Activated naive CD8-positive, alpha-beta T cell treated with anti-CD3 and anti-CD28 coated beads, Interleukin-2, amount 50 U/mL, for 16 hours (primary cell): ENCODE data around the gene EPC2.
"Not testable (repeated sequence)": the region's sequence is repeated elsewhere in the genome, so short reads cannot be mapped to it uniquely, and the experiment has no call there.

Experiments used
- DNase-seq: peaks from one replicate; pipeline ENCODE4 v3.0.0-alpha.2; 2020; ENCODE audit warnings: low read depth, low spot score

The EPC2 gene

DNA sequence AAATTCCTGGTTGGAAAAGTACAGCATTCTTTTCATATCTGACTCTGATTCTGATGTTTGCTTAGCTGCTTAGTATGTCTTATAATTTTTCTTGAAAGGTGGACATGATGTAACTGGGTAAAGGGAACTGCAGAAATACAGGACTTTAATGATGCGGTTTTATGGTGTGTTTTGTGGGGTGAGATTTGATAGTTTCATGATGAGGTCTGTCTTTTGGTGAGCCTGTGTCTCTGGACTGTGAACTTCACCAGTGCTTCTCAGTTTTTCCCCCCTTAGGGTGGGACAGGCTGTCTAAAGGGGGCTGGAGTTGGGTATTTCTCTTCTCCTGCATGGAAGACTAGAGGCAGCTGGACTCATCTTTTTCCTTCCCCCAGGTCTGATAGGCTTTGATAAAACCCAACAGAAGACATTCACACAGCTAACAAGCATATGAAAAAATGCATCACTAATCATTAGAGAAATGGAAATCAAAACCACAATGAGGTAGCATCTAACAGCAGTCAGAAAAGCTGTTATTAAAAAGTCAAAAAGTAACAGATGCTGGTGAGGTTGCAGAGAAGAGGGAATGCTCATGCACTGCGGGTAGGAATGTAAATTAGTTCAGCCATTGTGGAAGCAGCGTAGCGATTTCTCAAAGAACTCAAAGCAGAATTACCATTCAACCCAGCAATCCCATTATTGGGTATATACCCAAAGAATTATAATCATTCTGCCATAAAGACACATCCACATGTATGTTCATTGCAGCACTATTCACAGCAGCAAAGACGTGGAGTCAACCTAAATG lies 77.6 kb downstream of the EPC2 start:
- DNase-seq = no peak

DNA sequence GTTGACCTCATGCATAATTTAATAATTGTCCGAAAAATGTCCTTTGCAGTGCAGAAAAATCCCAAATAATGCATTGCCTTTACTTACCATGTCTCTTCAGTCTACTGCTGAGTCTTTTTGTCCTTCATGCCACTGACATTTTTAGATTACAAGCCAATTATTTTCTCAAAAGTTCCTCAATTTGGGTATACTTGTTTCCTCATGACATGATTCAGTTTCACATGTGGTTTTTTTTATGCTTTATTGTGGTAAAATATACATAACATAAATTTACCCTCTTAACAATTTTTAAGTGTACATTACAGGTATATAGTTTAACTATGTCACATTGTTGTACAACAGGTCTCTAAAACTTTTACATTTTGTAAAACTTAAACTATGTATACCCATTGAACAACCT lies 81.0 kb downstream of the EPC2 start:
- DNase-seq = no peak

DNA sequence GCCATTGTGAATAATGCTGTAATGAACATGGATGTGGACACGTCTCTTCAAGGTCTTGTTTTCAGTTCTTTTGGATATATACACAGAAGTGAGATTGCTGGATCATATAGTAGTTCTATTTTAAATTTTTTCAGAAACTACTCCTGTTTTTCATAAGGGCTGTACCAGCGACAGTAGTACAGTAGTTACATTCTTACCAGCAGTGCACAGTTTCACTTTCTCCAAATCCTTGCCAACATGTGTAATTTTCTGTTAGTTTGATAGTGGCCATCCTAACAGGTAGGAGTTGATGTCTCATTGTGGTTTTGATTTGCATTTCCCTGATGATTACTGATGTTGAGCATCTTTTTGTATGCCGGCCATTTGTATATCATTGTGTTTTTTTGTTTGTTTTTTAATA lies 81.7 kb downstream of the EPC2 start:
- no peak for DNase-seq

DNA sequence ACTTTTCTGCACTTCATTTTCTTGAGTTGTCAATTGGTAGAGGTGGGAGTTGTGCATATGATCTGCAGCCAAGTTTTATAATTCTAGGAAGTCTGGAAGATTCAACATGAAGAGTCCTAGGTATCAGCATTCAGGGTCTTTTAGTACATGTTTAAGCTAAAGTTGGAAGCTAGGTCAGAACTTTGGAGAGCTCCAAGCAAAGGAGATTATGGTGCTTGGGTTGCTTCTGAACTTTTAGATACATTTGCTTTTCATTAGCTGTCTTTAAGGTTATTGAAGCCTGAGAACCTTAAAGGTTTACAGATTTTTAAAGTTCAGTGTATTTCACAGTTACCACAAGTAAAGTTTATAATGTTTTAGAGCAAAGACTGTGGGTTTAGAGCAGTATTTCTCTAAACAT lies 85.5 kb downstream of the EPC2 start:
- no peak for DNase-seq

GRCh38 chr2:148737742-148738141 lies 93.2 kb downstream of the EPC2 start:
- DNase-seq = no peak

- no peak for DNase-seq
Measured at GRCh38 chr2:148739454-148740105, 95.0 kb downstream of the EPC2 start.

DNA sequence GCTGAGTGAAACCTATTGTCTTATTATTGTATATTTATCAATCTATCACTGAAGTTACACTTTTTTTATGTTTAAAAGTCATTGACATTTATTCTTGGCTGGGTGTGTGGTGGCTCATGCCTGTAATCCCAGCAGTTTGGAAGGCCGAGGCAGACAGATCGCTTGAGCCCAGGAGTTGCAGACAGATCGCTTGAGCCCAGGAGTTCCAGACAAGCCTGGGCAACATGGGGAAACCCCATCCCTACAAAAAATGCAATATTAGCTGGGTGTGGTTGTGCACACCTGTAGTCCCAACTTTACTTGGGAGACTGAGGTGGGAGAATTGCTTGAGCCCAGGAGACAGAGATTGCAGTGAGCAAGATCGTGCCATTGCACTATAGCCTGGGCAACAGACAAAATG lies 97.8 kb downstream of the EPC2 start:
- DNase-seq = no peak

DNA sequence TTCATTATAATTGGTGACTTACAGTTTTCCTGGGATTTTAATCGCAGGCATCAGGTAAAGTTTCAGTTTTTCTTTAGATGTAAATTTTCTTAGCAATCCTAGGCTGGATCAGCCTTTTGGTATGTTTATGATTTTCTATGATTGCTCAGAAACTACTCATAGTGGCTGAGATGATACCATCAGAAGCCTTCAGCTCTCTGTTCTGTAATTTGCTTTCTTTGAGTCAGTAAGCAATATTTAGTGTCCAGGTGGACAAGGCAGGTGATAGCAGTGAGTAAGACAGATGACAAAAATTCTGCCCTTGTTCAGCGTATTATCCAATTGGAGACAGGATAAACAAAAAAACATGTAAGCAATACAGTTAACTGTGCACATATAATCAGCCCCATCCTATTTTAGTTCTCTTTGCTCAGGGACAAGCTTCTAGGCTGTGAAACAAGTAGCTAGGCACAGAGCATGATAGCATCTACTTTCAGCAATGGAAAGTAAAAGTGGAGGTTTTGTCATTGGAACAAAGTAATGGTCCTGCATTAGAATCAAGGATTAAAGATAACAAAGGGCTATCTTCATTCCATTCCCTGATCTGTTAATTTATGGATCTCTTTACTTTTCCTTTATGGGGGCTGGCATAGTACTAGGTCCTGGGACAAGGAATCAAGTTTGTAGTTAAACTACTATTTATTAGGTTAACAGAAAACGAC lies 100.8 kb downstream of the EPC2 start:
- no peak for DNase-seq

GRCh38 chr2:148746973-148747372 lies 102.4 kb downstream of the EPC2 start:
- no peak for DNase-seq

- no peak for DNase-seq
Measured at GRCh38 chr2:148751907-148752306, 107.4 kb downstream of the EPC2 start.

GRCh38 chr2:148752977-148753376 lies 108.4 kb downstream of the EPC2 start:
- DNase-seq = no peak

DNA sequence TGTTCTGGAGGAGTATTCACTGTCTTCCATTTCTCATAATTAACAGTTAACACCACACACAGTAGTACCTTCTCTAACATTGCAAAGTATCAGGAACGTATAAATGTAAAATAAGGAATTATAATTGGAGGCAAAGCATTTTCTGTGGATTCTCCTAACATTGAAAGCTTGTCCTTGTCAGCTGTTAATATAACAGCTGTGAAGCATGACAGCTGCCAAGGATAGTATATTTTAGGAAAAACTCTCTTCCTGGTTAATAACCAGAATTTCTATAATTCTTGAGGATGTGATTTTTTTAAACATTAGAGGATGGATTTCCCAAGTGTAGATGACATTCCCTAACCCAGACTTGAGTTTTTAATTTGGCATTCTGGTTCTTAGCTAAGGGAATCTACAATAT lies 110.3 kb downstream of the EPC2 start:
- no peak for DNase-seq

DNA sequence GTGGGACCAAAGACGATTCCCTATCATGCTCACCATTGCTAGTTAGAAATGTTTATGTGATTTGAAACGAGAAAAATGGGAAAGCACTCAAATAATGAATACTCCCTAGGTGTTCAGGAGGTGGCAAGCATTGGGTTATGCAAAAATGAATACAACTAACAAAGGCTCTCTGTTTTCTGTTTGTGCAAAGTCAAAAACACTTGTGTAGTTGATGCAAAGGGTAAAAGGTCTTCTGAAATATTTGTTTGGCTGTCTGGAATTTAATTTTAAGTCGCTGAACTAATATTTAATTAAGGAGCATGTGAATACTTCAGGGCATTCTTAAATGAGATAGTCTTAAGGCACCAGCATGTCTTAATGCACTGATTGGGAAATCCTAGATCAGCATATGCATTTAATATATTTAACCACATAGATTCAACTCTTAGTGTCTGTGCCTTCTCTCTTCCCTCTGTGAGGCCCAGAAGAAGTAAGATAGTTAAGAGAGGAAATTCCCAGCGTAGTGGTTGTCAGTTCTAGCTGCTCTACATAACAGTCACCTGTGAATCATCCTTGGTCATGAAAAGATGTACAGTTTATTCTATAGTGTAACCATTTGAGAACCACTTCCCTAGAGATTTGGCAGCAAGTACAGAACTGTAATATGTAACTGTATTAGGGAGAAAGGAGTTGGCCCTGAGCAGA lies 111.9 kb downstream of the EPC2 start:
- no peak for DNase-seq

DNA sequence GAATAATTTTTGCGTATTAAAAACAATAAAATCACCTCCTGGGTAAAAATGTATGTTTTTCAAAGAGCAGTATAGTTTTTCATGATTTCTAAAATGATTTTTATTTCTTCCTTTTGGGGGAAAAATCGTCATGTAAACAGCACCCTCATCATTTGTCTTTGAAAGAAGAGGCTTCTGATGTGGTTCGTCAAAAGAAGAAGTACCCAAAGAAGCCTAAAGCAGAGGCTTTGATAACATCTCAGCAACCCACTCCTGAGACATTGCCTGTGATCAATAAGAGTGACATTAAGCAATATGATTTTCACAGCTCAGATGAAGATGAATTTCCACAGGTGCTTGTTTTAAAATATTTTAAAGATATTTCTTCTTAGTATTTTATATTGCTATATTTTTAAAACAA lies 120.3 kb downstream of the EPC2 start:
- no peak for DNase-seq

DNA sequence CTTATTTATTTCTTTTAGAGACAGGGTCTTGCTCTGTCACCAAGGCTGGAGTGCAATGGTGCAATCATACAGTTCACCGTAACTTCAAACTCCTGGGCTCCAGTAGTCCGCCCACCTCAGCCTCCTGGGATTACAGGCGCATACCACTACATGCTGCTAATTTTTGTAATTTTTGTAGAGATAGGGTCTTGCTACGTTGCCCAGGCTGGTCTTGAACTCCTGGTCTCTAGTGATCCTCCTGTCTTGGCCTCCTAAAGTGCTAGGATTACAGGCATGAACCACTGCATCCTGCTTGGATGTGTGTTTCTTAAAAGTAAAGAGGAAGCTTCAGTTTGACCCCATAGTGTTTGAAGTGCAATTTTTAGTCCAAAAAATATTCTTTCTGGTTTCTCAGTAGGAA lies 125.5 kb downstream of the EPC2 start:
- no peak for DNase-seq

DNA sequence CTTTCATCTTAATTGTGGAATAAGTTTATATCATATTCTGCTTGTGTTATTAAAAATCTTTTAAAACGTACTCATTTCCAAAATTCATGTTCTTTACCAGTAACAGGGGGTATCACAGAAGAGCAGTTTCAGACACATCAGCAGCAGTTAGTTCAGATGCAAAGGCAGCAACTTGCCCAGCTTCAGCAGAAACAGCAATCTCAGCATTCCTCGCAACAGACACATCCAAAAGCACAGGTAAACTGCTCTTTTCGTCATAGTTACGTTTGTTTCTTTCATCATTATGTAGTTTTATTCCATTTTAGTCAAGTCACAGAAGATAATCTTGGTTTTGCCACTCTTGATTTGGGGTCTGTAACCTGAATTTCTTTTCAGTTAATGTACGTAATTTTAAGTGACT lies 137.0 kb downstream of the EPC2 start:
- no peak for DNase-seq

DNA sequence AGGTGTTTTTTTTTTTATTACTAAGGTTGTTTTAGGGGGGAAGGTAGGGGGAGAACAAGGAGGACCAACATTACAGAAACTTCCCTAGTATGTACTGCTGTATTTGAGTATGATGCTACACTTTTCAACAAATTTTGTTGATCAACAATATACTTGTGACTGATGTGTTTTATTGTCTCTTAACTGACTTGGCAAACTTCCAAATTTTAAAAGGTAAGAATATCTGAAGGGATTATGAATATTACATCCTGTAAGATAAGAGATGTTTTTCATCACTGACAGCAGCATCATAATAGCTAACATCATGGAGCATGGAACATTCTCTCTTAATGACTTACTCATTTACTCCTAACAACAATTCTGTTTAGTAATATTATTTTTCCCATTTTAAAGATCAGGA lies 144.5 kb downstream of the EPC2 start:
- no peak for DNase-seq

DNA sequence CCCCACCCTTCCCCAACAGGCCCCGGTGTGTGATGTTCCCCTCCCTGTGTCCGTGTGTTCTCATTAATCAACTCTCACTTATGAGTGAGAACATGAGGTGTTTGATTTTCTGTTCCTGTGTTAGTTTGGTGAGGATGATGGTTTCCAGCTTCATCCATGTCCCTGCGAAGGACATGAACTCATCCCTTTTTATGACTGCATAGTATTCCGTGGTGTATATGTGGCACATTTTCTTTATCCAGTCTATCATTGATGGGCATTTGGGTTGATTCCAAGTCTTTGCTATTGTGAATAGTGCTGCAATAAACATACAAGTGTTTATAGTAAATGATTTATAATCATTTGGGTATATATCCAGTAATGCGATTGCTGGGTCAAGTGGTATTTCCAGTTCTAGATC lies 145.6 kb downstream of the EPC2 start:
- DNase-seq = not testable (repeated sequence)

DNA sequence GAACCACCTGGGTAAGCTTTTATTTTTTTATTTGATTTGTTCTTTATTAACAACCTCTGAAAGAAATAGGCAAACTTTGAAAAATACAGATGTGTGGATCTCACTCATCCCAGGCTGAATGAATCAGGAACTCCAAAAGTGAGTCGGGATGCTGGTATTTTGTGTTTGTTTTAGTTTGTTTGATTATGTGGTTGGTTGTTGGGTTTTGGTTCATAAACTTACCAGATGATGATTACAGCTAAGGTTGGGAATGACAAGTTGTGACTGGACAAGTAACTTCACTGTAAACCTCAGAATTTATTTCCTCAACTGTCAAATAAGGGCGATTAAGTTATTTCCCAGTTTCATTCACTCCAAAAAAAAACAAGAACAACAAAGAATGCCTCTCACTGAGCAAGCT lies 150.0 kb downstream of the EPC2 start:
- no peak for DNase-seq

- DNase-seq = no peak
Measured at GRCh38 chr2:148796735-148797512, 152.4 kb downstream of the EPC2 start.

DNA sequence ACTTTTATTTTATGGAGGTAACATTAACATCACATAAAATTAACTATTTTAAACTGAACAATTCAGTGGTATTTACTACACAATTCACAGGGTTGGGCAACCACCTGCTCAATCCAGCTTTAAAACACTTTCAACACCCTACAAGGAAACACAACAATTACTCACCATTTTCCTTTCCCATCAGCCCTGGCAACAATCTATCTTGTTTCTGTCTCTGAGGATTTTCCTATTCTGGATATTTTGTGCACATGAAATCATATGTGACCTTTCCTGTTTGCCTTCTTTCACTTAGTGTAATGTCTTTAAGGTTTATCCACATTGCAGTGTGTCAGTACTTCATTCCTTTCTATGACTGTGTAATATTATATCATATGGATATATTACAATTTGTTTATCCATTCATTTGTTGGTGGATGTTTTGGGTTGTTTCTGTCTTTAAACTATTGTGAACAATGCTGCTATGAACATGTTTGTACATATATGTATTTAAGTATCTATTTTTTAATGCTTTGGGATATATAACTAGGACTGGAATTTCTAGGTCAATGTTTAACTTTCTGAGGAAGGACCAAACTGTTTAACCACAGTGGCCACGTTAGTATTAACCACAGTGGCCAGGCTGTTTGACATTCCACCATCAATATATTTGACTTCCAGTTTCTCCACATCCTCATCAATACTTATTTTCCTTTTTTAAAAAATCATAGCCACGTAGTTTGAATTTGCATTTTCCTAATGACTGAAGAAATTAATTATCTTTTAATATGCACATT lies 158.1 kb downstream of the EPC2 start:
- DNase-seq = no peak
